Astrocyte of the cerebellum (primary cell): ENCODE measurements around the gene LRP1B.
"Not testable (repeated sequence)": the region's sequence is repeated elsewhere in the genome, so short reads cannot be mapped to it uniquely, and the experiment has no call there.

ENCODE experiments used
- DNase-seq: peaks from one replicate; pipeline ENCODE4 v3.0.0-alpha.2; 2011; ENCODE audit warnings: low read depth
- H3K4me3 ChIP-seq: 2 replicates; pipeline ENCODE4 v1.5.1; 2011; ENCODE audit warnings: mild to moderate bottlenecking, low read depth, low read length, moderate library complexity
- in situ Hi-C: cut with HindIII; loops from 2 replicates; pipeline ENCODE4 v1.10.0; 2017; ENCODE audit warnings: low sequenced_read_pairs
- TF ChIP-seq, protein P1 (sequence below): IDR thresholded peaks from 2 replicates; pipeline ENCODE4 v1.5.1; 2012; ENCODE audit warnings: low read length, low read depth, moderate library complexity, mild to moderate bottlenecking; ENCODE audit errors: missing control alignments

LRP1B gene

DNA sequence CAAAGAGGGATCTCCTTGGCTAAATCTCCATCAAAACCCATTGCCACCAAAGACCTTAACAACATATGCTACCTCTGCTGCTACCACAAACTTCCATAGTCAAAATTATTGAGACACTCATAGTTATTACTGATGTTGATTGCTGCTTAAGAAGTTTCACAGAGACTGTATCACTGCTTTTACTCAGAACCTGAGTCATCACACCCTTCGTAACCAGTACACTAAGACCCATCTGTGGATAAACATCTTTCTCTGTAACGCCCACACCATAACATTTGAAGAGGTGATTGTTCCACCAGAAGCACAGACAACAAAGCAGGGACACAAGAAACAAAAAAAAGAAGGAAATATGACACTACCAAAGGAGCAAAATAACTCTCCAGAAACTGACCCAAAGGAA lies 1563.1 kb downstream of the LRP1B start:
- H3K4me3 ChIP-seq = no peak overlapping the region
- DNase-seq = no peak
- TF ChIP-seq, protein P1, sequence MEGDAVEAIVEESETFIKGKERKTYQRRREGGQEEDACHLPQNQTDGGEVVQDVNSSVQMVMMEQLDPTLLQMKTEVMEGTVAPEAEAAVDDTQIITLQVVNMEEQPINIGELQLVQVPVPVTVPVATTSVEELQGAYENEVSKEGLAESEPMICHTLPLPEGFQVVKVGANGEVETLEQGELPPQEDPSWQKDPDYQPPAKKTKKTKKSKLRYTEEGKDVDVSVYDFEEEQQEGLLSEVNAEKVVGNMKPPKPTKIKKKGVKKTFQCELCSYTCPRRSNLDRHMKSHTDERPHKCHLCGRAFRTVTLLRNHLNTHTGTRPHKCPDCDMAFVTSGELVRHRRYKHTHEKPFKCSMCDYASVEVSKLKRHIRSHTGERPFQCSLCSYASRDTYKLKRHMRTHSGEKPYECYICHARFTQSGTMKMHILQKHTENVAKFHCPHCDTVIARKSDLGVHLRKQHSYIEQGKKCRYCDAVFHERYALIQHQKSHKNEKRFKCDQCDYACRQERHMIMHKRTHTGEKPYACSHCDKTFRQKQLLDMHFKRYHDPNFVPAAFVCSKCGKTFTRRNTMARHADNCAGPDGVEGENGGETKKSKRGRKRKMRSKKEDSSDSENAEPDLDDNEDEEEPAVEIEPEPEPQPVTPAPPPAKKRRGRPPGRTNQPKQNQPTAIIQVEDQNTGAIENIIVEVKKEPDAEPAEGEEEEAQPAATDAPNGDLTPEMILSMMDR = no peak
- in situ Hi-C loops = no loop called here

DNA sequence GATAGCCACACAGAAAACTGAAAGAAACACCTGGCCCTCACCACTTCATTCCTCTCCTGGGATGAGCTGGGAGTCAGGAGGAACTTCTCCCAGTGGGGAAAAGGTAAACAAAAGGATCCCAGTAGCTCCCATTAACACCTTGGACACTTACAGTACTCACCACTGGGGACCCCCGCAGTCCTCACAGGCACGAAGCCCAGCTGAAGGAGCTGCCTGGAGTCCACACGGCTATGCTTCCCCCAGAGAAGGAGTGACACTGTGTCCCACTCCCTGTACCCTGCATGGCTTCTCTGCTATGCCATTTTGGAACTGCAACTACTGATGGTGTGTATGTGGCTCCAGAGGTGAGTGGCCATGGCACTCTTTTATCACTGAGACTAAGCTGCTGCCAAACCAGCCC lies 1565.1 kb downstream of the LRP1B start:
- TF ChIP-seq, protein P1 = no peak
- DNase-seq = no peak
- no peak overlapping the region for H3K4me3 ChIP-seq
- in situ Hi-C loops = no loop called here

- no peak overlapping the region for H3K4me3 ChIP-seq
- TF ChIP-seq, protein P1 = no peak
- no peak for DNase-seq
- in situ Hi-C loops = no loop called here
Measured at GRCh38 chr2:140555701-140556100, 1575.1 kb downstream of the LRP1B start.

- no peak overlapping the region for H3K4me3 ChIP-seq
- TF ChIP-seq, protein P1 = no peak
- in situ Hi-C loops = no loop called here
- DNase-seq = no peak
Measured at GRCh38 chr2:140552634-140553033, 1578.2 kb downstream of the LRP1B start.

DNA sequence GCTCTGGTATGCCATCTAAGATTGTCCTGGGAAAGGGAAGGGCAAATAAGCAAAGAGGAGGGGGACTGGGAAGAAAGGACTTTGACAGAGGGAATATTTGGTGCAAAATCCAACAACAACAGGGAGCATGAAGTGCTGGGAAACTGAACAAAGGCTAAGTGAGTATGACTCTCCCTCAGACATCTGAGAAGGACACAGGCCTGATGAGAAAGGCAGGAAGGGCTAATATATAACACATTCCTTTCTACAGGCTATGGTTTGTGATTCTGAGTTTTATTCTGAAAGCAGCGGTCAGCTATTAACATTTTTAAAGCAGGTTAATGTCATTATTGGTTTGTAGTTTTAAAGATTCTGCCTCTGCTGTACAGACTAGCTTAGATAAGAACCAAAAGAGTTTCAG lies 1579.5 kb downstream of the LRP1B start:
- H3K4me3 ChIP-seq = no peak overlapping the region
- in situ Hi-C loops = no loop called here
- TF ChIP-seq, protein P1 = no peak
- DNase-seq = no peak

DNA sequence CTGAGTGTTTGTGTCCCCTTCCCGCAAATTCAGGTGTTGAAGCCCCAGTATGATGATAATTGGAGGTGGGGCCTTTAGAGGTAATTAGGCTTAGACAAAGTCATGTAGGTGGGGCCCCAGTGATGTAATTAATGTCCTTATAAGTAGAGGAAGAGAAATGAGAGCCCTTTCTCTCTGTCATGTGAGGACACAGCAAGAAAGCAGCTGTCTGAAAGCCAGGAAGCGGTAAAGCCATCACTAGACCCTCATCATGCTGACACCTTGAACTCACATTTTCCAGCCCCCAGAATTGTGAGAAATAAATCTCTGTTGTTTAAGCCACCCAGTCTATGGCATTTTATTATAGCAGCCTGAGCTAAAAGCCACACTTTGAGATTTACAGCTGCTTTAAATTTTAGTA lies 1580.0 kb downstream of the LRP1B start:
- H3K4me3 ChIP-seq = no peak overlapping the region
- no peak for DNase-seq
- TF ChIP-seq, protein P1 = no peak
- in situ Hi-C loops = no loop called here

DNA sequence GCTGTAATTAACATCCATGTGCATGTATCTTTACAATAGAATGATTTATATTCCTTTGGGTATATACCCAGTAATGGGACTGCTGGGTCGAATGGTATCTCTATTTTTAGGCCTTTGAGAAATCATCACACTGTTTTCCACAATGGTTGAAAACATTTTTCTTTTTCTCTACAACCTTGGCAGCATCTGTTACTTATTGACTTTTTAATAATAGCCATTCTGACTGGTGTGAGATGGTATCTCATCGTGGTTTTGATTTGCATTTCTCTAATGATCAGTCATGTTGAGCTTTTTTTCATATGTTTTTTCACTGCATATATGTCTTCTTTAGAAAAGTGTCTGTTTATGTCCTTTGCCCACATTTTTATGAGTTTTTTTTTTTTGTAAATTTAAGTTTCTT lies 1586.0 kb downstream of the LRP1B start:
- H3K4me3 ChIP-seq, in situ Hi-C loops, DNase-seq: not testable (repeated sequence)
